ENCODE measurements around the gene BOD1. TPM values are rescaled to one million over a fixed set of nuclear protein-coding genes. Genes with fewer than 3 reads are reported as not detected.

BOD1 gene
- total and polyA plus RNA-seq, 4 donors, result 15.1 to 16.0 (median 15.6) TPM

GRCh38 chr5:173622183-173623047 lies 6.0 kb upstream of the BOD1 start:
- no peak for DNase-seq (ENCODE audit: low spot score)
- TF ChIP-seq ZBTB33 (IDR thresholded peaks at IDR 0.05), result no peak
- TF ChIP-seq CTCF (IDR thresholded peaks at IDR 0.05; ENCODE audit: low read depth, low read length, missing input control), result no peak
- no peak for TF ChIP-seq EGR1 (IDR thresholded peaks at IDR 0.05; ENCODE audit: low read depth in 2 of 2)
- peak; percentile 57 to 75 for TF ChIP-seq RAD21 (IDR thresholded peaks at IDR 0.05)
- no peak for TF ChIP-seq ATF3 (IDR thresholded peaks at IDR 0.05)
- TF ChIP-seq GABPA (IDR thresholded peaks at IDR 0.05 in 1 of 2, conservative IDR thresholded peaks at IDR 0.05 in 1 of 2), result no peak
- peak; percentile 42 for TF ChIP-seq MAX (IDR thresholded peaks at IDR 0.05)
- TF ChIP-seq HNF4A (conservative IDR thresholded peaks at IDR 0.05), result peak; percentile 76 to 77
- TF ChIP-seq NR2F2 (IDR thresholded peaks at IDR 0.05), result peak; percentile 28
- TF ChIP-seq JUND (IDR thresholded peaks at IDR 0.05), result peak in 1 of 2 donors; percentile 32
- TF ChIP-seq REST (IDR thresholded peaks at IDR 0.05), result no peak
- TF ChIP-seq SP1 (IDR thresholded peaks at IDR 0.05), result peak; percentile 54
- peak; percentile 56 to 70 for TF ChIP-seq RXRA (IDR thresholded peaks at IDR 0.05)
- Histone ChIP-seq H3K9ac (ENCODE audit: low read depth in 1 of 2, low read length in 2 of 2) (peak overlapping the region in 1 of 2 donors; percentile 22), H3K4me3 (ENCODE audit: low read depth in 1 of 3, low read length in 3 of 3) (no peak overlapping the region), H3K27me3 (ENCODE audit: control insufficient read depth in 4 of 4, insufficient read depth in 4 of 4, low read length in 3 of 4) (no peaks in the 10 kb centered on the region), H3K9me3 (ENCODE audit: control insufficient read depth in 4 of 4, low read length in 3 of 4) (no peaks in the 10 kb centered on the region), H3K4me1 (ENCODE audit: control insufficient read depth in 4 of 4, insufficient read depth in 4 of 4, low read length in 3 of 4) (peaks cover 0 to 14% (median 9%) of the 10 kb centered on the region in 4 donors), H3K27ac (ENCODE audit: low read depth in 1 of 2, low read length in 2 of 2) (peak overlapping the region; percentile 58 to 72), H3K36me3 (ENCODE audit: control insufficient read depth in 4 of 4, insufficient read depth in 3 of 4, low read depth in 1 of 4, low read length in 3 of 4) (no peaks in the 10 kb centered on the region)
- 57% methylated on average over 19 of the region's 19 CpGs for WGBS

All from liver (tissue), 9 donors.